GM12874 (cell line): ENCODE measurements around the gene RMDN3.

ENCODE experiments used
- TF ChIP-seq, protein P1 (sequence below): IDR thresholded peaks from 2 replicates; pipeline ENCODE4 v1.5.1; 2011; ENCODE audit warnings: low read depth, mild to moderate bottlenecking, control low read depth, low read length, moderate library complexity; ENCODE audit not compliant: insufficient read depth

The RMDN3 gene

DNA sequence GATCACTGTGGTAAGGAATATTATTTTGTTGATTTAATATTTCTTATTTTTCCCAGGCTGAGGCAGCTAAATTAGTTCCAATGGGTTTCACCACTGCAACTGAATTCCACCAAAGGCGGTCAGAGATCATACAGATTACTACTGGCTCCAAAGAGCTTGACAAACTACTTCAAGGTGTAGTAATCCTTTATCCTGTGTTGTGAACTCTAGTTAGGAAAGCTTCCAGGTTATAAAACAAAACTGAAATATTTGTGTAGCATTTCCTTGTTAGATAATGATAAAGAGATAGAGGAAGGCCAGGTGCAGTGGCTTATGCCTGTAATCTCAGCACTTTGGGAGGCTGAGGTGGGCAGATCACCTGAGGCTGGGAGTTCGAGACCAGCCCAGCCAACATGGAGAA is 48.9 kb downstream of the RMDN3 start:
- TF ChIP-seq, protein P1, sequence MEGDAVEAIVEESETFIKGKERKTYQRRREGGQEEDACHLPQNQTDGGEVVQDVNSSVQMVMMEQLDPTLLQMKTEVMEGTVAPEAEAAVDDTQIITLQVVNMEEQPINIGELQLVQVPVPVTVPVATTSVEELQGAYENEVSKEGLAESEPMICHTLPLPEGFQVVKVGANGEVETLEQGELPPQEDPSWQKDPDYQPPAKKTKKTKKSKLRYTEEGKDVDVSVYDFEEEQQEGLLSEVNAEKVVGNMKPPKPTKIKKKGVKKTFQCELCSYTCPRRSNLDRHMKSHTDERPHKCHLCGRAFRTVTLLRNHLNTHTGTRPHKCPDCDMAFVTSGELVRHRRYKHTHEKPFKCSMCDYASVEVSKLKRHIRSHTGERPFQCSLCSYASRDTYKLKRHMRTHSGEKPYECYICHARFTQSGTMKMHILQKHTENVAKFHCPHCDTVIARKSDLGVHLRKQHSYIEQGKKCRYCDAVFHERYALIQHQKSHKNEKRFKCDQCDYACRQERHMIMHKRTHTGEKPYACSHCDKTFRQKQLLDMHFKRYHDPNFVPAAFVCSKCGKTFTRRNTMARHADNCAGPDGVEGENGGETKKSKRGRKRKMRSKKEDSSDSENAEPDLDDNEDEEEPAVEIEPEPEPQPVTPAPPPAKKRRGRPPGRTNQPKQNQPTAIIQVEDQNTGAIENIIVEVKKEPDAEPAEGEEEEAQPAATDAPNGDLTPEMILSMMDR, result no peak

DNA sequence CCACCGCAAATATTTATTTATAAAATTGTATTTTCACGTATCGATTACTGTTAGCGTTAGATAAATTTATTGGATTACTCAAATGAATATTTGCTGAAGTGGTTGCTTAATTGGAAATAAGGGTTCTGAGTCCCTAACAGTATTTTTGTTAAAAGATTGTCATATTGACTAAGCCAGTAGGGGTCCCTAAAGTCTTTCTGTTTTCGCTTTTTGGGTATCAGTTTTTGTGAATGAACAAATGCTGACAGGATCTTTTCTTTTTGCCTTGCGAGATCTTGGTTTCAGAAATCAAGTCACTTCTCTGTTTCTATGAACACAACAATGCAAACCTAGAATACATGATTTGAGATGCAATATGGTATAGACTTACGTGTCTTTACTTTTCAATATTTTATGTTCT is 53.0 kb downstream of the RMDN3 start:
- TF ChIP-seq, protein P1, result no peak

DNA sequence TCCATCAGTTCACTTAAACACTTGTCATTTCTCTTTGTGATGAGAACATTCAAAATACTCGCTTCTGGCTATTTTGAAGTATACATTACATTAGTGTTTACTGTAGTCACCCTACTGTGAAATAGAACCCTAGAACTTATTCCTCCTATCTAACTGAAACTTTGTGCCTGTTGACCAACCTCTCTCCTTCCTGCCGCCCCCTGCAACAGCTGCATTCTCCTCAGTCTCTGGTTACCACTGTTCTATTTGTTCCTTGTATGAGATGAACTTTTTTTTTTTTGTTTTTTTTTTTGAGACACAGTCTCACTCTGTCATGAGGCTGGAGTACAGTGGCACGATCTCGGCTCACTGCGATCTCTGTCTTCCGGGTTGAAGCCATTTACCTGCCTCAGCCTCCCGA is 57.1 kb downstream of the RMDN3 start:
- TF ChIP-seq, protein P1, result no peak

DNA sequence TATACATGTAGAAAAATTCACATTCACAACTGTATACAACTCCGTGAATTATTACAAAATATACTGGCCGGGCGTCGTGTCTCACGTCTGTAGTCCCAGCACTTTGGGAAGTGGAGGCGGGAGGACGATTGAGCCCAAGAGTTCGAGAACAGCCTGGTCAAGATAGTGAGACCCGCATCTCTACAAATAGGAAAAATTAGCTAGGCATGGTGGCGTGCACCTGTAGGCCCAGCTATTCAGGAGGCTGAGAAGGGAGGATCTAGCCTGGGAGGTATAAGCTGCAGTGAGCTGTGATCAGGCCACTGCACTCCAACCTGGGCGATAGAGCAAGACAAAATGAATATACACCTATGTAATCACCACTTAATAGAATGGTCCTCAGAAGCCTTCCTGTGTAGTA is 58.8 kb downstream of the RMDN3 start:
- TF ChIP-seq, protein P1, result no peak

DNA sequence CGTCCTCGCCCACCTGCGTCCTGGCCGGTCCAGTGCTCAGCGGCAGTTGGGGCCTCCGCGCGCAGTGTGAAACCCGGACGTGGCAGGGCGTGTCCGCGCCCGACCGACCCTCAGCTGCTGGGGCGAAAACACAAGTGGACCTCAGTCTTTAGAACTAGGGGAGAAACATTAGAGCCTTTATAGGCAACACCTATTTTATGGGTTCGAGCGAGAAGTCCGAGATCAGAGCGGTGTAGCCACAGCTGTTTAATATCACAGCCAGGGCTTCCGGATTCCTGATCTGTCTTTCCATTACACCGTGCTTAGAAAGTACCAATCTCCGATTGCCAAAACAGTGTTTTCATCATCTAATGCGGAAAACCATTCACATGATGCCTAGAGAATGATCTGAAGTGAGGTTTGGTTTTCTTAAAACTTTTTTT is 59.6 kb downstream of the RMDN3 start:
- TF ChIP-seq, protein P1, result no peak

DNA sequence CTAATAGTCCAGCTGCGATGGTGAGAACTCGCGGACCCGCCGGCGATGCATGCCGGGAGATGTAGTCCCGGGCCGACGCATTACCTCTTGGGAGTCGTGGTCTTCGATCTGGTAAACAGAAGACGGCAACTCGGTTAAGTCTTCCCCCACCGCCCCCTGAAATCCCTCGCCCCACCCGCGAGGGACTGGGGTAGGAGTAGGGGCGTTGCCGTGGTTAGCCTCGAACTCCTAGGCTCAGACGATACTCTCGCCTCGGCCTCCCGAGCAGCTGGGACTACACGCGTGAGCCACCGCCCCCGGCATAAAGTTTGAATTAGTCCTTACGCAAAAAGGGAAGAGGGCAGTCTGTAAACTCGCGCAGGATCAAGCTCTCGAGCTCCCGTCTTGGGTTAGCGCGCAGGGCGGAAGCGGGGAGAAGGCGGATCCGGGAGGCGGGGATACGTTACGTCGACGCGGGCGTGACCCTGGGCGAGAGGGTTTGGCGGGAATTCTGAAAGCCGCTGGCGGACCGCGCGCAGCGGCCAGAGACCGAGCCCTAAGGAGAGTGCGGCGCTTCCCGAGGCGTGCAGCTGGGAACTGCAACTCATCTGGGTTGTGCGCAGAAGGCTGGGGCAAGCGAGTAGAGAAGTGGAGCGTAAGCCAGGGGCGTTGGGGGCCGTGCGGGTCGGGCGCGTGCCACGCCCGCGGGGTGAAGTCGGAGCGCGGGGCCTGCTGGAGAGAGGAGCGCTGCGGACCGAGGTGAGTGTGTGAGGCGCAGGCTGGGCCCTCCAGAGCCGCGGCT is 60.2 kb downstream of the RMDN3 start, which contains the start of gene RAD51:
RAD51 (plus strand) TSS at position 487 of the 781 bp plus-strand sequence. CDS start 3,585 bp downstream, outside the sequence.
- TF ChIP-seq, protein P1, result no peak

DNA sequence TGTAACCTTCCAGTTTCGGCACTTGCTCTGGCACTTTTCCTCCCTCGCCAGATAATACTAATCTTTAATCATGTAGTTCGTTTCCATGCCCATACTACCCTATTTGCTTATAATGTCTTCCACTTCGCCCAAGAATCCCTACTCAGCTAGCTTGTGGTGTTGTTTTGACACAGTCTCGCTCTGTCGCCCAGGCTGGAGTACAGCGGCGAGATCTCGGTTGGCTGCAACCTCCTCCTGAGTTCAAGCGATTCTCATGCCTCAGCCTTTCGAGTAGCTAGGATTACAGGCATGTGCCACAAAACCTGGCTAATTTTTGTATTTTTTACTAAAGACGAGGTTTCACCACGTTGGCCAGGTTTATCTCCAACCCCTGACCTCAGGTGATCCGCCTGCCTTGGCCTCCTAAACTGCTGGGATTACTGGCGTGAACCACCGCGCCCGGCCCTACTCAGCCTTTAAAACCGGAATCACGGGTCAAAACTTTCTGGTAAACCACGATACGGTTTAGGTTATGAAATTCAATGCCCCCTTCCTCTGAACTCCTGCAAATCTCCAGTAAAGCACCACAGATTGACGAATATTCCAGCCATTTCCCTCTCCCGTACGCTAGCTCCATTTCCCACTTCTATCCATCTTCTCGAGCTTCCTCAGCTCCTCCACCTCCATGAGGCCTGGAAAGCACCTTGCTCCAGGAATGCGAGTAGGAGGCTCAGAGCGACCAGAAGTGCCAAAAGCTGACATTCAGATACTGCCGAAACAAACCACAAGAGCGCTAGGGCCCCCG is 61.0 kb downstream of the RMDN3 start:
- TF ChIP-seq, protein P1, result no peak
